ENCODE results near the gene TNFRSF4.
"Not testable (repeated sequence)": the region's sequence is repeated elsewhere in the genome, so short reads cannot be mapped to it uniquely, and the experiment has no call there.

Gene TNFRSF4

GRCh38 chr1:1179983-1180861 is 33.7 kb downstream of the TNFRSF4 start:
- H3K4me3 ChIP-seq (replicated peaks; ENCODE audit: low read depth, low read length): no peak overlapping the region
- no peak for TF ChIP-seq CTCF (IDR thresholded peaks at IDR 0.05; ENCODE audit: low read length, missing control alignments)
- no peak for DNase-seq (ENCODE audit: low read depth)

GRCh38 chr1:1179346-1179982 is 34.5 kb downstream of the TNFRSF4 start:
- no peak for TF ChIP-seq CTCF (IDR thresholded peaks at IDR 0.05; ENCODE audit: low read length, missing control alignments)
- H3K4me3 ChIP-seq (replicated peaks; ENCODE audit: low read depth, low read length): no peak overlapping the region
- DNase-seq (ENCODE audit: low read depth): no peak

DNA sequence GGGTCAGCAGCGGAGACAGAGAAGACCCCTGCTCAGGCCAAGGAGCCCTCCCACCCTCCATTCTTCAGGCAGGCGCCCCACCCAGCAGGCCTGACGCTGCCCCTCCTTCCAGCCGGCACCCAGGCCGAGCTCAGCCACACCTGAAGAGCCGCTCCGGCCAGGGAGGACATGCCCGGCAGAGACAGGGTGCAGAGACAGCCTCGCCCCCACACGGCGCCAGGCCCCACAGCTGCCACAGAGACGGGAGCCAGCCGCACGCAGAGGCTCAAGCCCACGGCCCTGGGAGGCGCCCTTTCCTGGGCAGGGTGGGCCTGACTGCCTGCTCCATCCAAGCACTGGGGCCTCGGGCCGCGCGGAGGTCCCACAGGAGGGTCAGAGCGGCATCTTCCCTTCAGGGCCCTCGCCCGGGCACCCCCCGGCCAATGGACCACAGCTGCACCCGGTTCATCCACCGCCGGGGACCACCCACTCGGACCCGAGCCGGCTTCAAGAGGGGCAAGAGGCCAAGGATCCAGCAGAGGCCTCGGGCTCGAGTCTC is 35.1 kb downstream of the TNFRSF4 start:
- no peak for DNase-seq (ENCODE audit: low read depth)

GRCh38 chr1:1177452-1178206 is 36.3 kb downstream of the TNFRSF4 start:
- no peak for TF ChIP-seq CTCF (IDR thresholded peaks at IDR 0.05; ENCODE audit: low read length, missing control alignments)
- no peak overlapping the region for H3K4me3 ChIP-seq (replicated peaks; ENCODE audit: low read depth, low read length)
- DNase-seq (ENCODE audit: low read depth): no peak

More for the DNA sequence above, 35.1 kb downstream of the TNFRSF4 start:
- H3K4me3 ChIP-seq (replicated peaks; ENCODE audit: low read depth, low read length): no peak overlapping the region
- TF ChIP-seq CTCF (IDR thresholded peaks at IDR 0.05; ENCODE audit: low read length, missing control alignments): no peak

DNA sequence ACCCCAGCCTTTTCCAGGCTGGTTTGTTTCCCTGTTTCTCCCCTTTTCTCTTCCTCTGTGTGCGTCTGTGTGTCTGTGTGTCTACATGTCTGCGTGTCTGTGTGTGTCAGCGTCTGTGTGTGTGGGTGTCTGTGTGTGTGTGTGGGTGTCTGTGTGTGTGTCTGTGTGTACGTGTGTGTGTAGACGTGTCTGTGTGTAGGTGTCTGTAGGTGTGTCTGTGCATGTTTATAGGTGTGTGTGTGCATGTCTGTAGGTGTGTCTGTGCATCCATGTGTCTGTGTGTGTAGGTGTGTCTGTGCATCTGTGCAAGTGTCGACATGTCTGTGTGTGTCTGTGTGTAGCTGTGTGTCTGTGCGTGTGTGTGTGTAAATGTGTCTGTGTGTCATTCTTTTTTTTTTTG is 37.0 kb downstream of the TNFRSF4 start:
- no peak for TF ChIP-seq CTCF (IDR thresholded peaks at IDR 0.05; ENCODE audit: low read length, missing control alignments)
- no peak for DNase-seq (ENCODE audit: low read depth)

DNA sequence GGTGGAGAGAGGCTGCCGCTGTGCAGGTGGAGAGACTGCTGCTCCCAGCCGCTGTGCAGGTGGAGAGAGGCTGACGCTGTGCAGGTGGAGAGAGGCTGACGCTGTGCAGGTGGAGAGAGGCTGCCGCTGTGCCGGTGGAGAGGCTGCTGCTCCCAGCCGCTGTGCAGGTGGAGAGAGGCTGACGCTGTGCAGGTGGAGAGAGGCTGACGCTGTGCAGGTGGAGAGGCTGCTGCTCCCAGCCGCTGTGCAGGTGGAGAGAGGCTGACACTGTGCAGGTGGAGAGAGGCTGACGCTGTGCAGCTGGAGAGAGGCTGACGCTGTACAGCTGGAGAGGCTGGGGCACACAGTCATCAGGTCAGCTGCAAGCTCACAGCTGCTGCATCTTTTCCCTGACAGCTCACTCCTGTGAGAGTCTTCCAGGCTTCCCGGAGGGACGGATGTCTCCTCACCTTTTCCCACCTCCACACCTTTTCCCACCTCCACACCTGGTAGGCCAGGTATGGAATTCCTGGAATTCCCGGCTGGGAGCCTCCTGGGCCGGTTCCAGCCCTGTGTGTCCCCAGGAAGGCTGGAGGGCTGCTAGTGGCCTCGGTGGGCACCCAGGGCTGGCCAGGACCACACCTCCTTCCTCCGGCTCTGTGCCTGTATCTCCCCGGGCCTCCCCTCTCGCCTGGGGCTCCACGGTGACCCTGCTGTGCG is 37.7 kb downstream of the TNFRSF4 start:
- H3K4me3 ChIP-seq (replicated peaks; ENCODE audit: low read depth, low read length); DNase-seq (ENCODE audit: low read depth): not testable (repeated sequence)

More for the DNA sequence above, 37.0 kb downstream of the TNFRSF4 start:
- no peak overlapping the region for H3K4me3 ChIP-seq (replicated peaks; ENCODE audit: low read depth, low read length)
